SU-DHL-6 (cell line): ENCODE measurements around the gene NKTR.

ENCODE experiments used
- H2AFZ ChIP-seq: fragments of 200-600 bp; sonication (generic); 2 replicates; pipeline ENCODE4 v1.6.1; 2014; ENCODE audit warnings: low read depth, mild to moderate bottlenecking, moderate library complexity, mixed read lengths, antibody characterized with exemption, low read length; ENCODE audit not compliant: severe bottlenecking
- H3F3A ChIP-seq: fragments of 200-600 bp; shearing (Covaris generic); 2 replicates; pipeline ENCODE4 v1.6.0; 2016; ENCODE audit warnings: antibody characterized with exemption, mild to moderate bottlenecking; ENCODE audit not compliant: insufficient read depth
- H3K27ac ChIP-seq: fragments of 200-600 bp; sonication (generic); 2 replicates; pipeline ENCODE4 v1.5.1; 2016; ENCODE audit warnings: low read depth, mild to moderate bottlenecking, low read length, moderate library complexity, mixed read lengths
- H3K27me3 ChIP-seq: fragments of 200-600 bp; sonication (generic), shearing (Covaris generic); 2 replicates; pipeline ENCODE4 v1.6.0; 2014; ENCODE audit warnings: mild to moderate bottlenecking, low read length
- H3K36me3 ChIP-seq: fragments of 200-600 bp; sonication (generic); 2 replicates; pipeline ENCODE4 v1.6.1; 2014; ENCODE audit warnings: mild to moderate bottlenecking, low read length, mixed read lengths
- H3K4me2 ChIP-seq: fragments of 300-600, 200-600 bp; shearing (Covaris generic), sonication (generic); 2 replicates; pipeline ENCODE4 v1.6.0; 2014; ENCODE audit warnings: low read length, low read depth, mild to moderate bottlenecking; ENCODE audit not compliant: poor library complexity, severe bottlenecking
- H3K4me3 ChIP-seq: fragments of 200-600 bp; sonication (generic); 2 replicates; pipeline ENCODE4 v1.5.1; 2014; ENCODE audit warnings: antibody characterized with exemption, low read length, mild to moderate bottlenecking, mixed read lengths; ENCODE audit not compliant: insufficient read depth, poor library complexity, severe bottlenecking
- H3K79me2 ChIP-seq: fragments of 200-600 bp; sonication (generic); 2 replicates; pipeline ENCODE4 v1.6.1; 2014; ENCODE audit warnings: mild to moderate bottlenecking, low read length, moderate library complexity; ENCODE audit not compliant: insufficient read depth
- H3K9ac ChIP-seq: fragments of 200-600 bp; sonication (generic); 2 replicates; pipeline ENCODE4 v1.7.0; 2014; ENCODE audit warnings: mild to moderate bottlenecking, low read length
- H3K9me2 ChIP-seq: fragments of 200-600 bp; sonication (generic); replicated peaks from 2 replicates; pipeline ENCODE4 v1.6.1; 2014; ENCODE audit warnings: low read length; ENCODE audit not compliant: insufficient read depth
- H3K9me3 ChIP-seq: fragments of 200-600 bp; sonication (generic); 2 replicates; pipeline ENCODE4 v1.6.1; 2014; ENCODE audit warnings: low read length, mixed read lengths; ENCODE audit not compliant: insufficient read depth
- H4K20me1 ChIP-seq: fragments of 200-600 bp; sonication (generic); 2 replicates; pipeline ENCODE4 v1.6.1; 2014; ENCODE audit warnings: low read depth, mild to moderate bottlenecking, antibody characterized with exemption, low read length, moderate library complexity, mixed read lengths
- CTCF ChIP-seq: fragments of 200-600 bp; sonication (generic); IDR thresholded peaks from one replicate; pipeline ENCODE4 v1.5.1; 2017; ENCODE audit warnings: antibody characterized with exemption, mild to moderate bottlenecking, low read length, moderate library complexity; ENCODE audit not compliant: insufficient read depth, poor library complexity, severe bottlenecking
- EZH2phosphoT487 ChIP-seq: fragments of 200-600 bp; sonication (generic), shearing (Covaris generic); conservative IDR thresholded peaks from 2 replicates; pipeline ENCODE4 v1.6.1; 2018; ENCODE audit warnings: mild to moderate bottlenecking, antibody characterized with exemption, low read length, moderate library complexity, mixed read lengths

Gene NKTR

GRCh38 chr3:42600958-42601675 lies 631 bp downstream of the NKTR start:
- H3K4me2 ChIP-seq: peak overlapping the region; percentile 93
- no peaks in the 10 kb centered on the region for H3K9me3 ChIP-seq
- peak overlapping the region; percentile 92 for H3K27ac ChIP-seq
- peaks cover 53% of the 10 kb centered on the region for H3K79me2 ChIP-seq
- H3K27me3 ChIP-seq: no peaks in the 10 kb centered on the region
- peak overlapping the region; percentile 87 for H3K9ac ChIP-seq
- peaks cover 14% of the 10 kb centered on the region; the same call in 1 of the 2 replicates for H3K36me3 ChIP-seq
- H4K20me1 ChIP-seq: 0 out of 2 replicates have a peak, but pooled peaks cover 17% of the 10 kb centered on the region
- peaks cover 33% of the 10 kb centered on the region for H3F3A ChIP-seq
- peak overlapping the region; percentile 81 for H3K4me3 ChIP-seq
- TF ChIP-seq CTCF: no peak
- no peak for TF ChIP-seq EZH2phosphoT487
- H3K9me2 ChIP-seq: no peaks in the 10 kb centered on the region
- H2AFZ ChIP-seq: peak overlapping the region; percentile 44

- H4K20me1 ChIP-seq: peaks cover 23% of the 10 kb centered on the region; the same call in 1 of the 2 replicates
- peak overlapping the region; percentile 92 for H3K27ac ChIP-seq
- H3K27me3 ChIP-seq: no peaks in the 10 kb centered on the region
- no peak for TF ChIP-seq EZH2phosphoT487
- no peak for TF ChIP-seq CTCF
- peak overlapping the region; percentile 93 for H3K4me2 ChIP-seq
- peaks cover 23% of the 10 kb centered on the region for H3F3A ChIP-seq
- no peaks in the 10 kb centered on the region for H3K9me2 ChIP-seq
- H3K9me3 ChIP-seq: no peaks in the 10 kb centered on the region
- peaks cover 63% of the 10 kb centered on the region for H3K79me2 ChIP-seq
- no peak overlapping the region for H2AFZ ChIP-seq
- peaks cover 14% of the 10 kb centered on the region; the same call in 1 of the 2 replicates for H3K36me3 ChIP-seq
- peak overlapping the region; percentile 81 for H3K4me3 ChIP-seq
- peak overlapping the region; percentile 87 for H3K9ac ChIP-seq
Observed at GRCh38 chr3:42601896-42602581, 1.6 kb downstream of the NKTR start.

- peaks cover 72% of the 10 kb centered on the region for H3K79me2 ChIP-seq
- TF ChIP-seq CTCF (no peak), EZH2phosphoT487 (no peak)
- H4K20me1 ChIP-seq: peaks cover 24% of the 10 kb centered on the region; the same call in 1 of the 2 replicates
- H3K36me3 ChIP-seq: peaks cover 14% of the 10 kb centered on the region; the same call in 1 of the 2 replicates
- H3K9me2 ChIP-seq: no peaks in the 10 kb centered on the region
- H3K9me3 ChIP-seq: no peaks in the 10 kb centered on the region
- H3K27ac ChIP-seq: no peak overlapping the region
- H3K27me3 ChIP-seq: no peaks in the 10 kb centered on the region
- H3K4me2 ChIP-seq: peak overlapping the region; percentile 93
- H3F3A ChIP-seq: peaks cover 20% of the 10 kb centered on the region
- no peak overlapping the region for H3K4me3 ChIP-seq
- H3K9ac ChIP-seq: no peak overlapping the region
- no peak overlapping the region for H2AFZ ChIP-seq
Observed at GRCh38 chr3:42602961-42603360, 2.5 kb downstream of the NKTR start.
